HG03521 (cell line): Measurements from ENCODE around the gene KCNJ16.
"Not testable (repeated sequence)": the region's sequence is repeated elsewhere in the genome, so short reads cannot be mapped to it uniquely, and the experiment has no call there.

ENCODE experiments used
- ATAC-seq: cut with Tn5 transposase; IDR thresholded peaks from one replicate; pipeline ENCODE4 v1.9.1; 2021; ENCODE audit warnings: mild to moderate bottlenecking, moderate library complexity; ENCODE audit not compliant: unreplicated experiment

Gene KCNJ16

DNA sequence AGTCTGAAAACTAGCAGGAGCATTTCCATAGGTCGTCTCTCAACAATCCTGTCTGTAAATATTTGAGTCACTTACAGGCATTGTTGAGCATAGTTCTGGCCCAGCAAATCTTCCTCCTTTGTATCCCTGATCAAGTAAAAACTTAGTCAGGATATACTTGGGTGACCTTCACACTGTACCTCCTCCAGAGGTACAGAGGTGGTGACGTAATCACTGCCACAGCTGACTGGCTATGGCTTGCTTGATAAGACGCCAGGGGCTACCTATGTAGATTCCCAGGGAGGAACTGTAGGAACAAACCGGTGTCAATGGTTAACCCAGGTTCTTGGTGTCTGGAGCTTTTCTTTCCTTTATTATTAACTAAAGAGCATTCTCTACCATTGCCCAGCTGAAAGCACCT lies at the start of gene KCNJ16:
Gene KCNJ16, plus strand, starts transcription at position 270 of the 400 bp plus-strand sequence. CDS start 56,863 bp downstream, outside the sequence.
- ATAC-seq, result no peak

DNA sequence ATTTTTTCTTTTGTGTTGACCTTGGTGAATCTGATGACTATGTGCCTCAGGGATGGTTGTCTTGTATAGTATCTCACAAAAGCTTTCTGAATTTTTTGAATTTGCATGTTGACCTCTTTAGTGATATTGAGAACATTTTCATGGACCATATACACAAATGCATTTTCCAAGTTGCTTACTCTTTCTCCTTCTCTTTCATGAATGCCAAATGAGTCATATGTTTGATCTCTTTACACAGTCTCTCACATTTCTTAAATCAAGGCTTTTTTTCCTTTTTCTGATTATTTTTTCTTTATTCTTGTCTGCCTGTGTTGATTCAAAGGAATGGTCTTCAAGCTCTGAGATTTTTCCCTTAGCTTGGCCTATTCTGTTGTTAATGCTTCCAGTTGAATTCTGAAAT lies 46.6 kb upstream of the KCNJ16 start:
- no peak for ATAC-seq

DNA sequence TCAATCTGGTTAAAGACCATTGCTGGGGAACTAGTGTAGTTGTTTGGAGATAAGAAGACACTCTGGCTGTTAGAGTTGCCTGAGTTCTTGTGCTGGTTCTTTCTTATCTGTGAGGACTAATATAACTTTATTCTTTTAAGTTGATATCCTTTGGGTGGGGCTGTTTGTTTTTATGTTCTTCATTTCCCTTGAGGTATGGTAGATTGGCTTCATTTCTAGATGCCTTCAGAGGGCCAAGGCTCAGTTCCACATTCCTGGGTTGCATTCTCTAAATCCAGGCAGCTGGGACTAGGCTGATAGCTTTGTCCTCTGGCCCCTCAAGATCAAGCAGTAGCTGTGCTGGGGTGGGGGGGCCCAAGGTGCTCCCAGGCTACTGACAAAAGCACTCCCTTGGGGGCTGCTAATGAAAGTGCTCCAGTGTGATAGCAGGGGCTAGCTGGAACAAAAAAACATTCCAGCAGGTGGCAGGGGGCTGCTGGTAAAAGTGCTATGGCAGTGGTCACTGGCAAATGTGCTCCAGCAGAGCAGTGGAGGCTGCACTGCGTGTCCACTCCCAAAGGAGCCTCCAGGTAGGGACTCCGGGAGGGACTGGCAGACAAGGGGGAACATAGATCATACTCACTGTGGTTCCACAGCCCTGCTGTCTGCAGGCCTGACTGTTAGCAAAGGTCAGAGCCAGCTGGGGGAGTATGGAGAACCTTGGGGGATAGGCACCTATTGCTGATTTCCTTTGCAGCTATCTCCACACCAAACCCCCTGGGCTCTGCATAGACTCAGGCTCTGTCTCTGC lies 45.9 kb upstream of the KCNJ16 start:
- ATAC-seq, result no peak

DNA sequence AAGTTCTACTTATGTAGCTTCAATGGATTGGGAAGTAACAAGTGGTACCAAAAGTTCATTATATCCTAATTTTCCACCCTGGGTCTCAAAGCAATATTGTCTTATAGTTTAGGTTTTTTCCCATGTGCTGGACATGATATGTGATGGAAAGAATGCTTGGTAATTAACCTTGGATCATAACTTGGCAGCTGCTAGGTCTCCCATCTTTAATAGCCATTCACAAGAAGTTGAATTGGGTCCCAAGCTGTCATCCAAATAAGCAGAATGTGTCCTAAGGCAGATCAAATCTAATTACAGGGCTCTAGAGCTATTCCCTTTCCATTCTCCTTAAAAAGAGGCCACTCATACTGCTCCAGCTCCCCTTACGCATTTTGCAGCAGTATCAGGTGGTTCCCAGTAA lies 44.7 kb upstream of the KCNJ16 start:
- no peak for ATAC-seq

DNA sequence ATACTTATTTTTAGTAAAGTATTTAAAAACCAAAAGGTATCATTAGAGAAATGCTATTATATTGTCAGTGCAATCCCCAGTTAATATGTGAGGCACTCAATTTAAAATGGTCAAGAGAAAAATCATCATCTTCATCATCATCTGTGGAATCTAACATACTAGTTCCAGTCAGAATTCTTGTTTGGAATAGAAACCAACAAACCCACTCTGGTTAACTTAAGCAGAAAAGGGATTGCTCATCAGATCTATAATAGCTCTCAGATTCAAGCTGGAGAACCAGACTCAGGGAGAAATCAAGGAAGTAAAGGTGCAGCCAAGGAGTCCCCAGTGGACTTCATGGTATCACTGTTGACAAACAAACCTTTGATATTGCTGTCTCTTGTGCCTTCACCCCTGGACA lies 43.7 kb upstream of the KCNJ16 start:
- ATAC-seq, result no peak

DNA sequence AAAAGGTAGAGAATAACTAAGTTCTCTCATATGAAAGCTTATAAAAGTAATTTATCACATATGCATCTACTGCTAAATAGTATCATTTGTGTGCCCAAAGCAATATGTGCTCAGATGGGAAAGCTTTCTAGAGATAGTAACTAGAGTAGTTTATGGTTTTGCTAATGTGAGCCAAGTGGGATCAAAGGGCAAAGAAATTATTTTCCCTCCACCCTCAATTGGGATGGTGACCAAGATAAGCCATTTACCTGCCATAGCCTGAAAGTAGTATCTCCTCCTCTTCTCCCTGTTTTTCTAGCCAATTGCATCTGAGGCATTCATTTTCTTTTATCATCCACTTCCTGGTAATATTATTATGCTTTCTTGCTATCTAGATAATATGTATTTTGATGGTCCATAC lies 41.9 kb upstream of the KCNJ16 start:
- ATAC-seq, result no peak

DNA sequence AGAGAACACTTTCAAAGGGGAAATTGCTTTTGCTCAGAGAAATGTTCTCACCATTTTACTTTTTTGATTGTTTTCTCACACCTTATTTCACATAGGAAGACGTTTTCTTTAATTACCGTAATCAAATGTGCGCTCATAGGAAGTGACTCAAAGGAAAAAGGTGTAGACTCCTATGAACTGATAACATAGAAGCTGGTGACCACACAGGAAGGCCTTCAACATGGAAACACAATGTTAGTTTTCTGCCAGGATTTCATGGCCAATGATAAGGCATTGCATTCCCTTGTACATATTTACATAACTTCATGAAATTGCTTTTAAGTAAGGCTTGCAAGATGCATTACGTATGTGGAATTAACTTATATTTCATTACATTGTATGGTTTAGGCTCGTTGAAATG lies 40.9 kb upstream of the KCNJ16 start:
- no peak for ATAC-seq

DNA sequence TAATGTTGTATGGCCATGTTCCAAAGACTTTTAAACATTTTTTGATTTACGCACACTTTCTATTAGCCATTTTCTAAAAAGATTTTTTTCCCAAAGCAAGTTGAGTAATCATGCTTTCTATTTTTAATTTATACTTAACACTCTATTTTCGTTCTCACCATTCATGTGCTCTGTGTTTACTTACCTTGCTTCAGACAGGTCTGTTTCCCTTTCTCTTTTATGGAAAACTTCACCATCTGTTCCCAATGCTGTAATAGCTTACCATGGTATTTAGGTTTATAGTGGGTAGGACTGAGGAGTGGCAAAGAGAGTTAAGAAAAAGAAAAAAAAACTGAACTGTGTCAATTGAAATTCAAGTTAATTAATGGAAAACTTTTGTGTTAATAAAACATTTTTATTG lies 37.5 kb upstream of the KCNJ16 start:
- ATAC-seq, result no peak

DNA sequence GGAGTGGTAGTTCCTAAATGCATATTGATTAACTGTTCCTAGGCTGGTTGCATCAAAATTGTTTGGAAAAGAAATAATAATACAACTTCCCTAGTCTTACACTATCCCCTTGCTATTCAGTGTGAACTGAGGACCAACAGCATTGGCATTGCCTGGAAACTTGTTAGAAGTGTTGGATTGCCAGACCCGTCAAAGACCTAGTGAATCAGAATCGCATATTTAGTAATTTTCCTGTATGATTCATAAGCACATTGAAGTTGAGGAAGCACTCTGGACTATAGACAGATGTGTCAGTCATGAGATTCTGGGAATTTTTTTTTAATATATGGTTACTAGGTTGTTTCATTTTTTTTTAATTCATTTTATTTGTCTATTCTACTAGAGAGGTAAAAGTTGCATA lies 34.7 kb upstream of the KCNJ16 start:
- ATAC-seq, result no peak

DNA sequence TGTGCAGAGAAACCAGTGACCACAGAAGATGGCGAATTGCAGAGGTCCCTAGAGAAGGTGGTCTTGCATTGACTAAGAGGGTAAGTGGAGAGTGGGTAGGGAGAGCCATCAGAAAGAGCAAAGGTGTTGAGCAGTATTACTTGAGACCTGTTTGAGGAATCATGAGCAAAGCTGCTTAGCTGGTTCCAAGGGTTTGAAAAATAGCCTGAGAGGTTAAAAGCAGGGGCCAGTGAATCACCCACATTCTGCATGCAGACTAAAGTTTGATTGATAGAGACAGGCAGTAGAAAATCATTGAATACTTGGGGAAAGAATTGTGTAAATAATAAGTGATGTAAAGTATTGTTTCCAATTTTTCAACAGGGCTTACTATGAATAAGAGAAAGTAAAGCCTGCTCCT lies 34.0 kb upstream of the KCNJ16 start:
- ATAC-seq, result no peak

DNA sequence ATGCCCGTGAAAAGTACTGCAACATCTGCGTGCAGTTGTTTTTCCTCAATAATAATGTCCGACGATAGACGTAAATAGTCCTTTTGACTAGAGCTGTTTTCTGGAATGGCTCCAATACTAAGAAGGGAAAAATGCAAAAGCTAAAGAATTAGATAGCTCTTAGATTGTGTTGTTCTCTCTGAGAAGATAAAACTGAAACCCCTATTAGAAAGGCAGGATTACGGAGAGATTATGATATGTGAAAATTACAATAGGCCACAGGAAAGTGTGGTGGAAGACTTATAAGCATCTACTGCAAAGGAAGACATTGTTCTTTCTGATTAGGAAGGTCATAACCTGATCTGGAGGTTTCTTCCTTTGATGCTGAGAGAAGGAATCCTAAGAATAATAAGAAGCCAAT lies 33.5 kb upstream of the KCNJ16 start:
- no peak for ATAC-seq

DNA sequence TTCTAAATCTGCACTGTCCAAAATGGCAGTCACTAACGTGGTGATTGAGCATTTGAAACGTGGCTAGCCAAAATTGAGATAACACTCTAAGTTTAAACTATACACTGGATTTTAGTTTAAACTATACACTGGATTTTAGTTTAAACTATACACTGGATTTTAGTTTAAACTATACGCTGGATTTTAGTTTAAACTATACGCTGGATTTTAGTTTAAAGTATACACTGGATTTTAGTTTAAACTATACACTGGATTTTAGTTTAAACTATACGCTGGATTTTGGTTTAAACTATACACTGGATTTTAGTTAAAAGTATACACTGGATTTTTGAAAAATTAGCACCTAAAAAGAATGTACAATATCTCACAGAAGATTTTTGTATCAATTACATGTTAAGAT lies 29.2 kb upstream of the KCNJ16 start:
- ATAC-seq, result not testable (repeated sequence)

DNA sequence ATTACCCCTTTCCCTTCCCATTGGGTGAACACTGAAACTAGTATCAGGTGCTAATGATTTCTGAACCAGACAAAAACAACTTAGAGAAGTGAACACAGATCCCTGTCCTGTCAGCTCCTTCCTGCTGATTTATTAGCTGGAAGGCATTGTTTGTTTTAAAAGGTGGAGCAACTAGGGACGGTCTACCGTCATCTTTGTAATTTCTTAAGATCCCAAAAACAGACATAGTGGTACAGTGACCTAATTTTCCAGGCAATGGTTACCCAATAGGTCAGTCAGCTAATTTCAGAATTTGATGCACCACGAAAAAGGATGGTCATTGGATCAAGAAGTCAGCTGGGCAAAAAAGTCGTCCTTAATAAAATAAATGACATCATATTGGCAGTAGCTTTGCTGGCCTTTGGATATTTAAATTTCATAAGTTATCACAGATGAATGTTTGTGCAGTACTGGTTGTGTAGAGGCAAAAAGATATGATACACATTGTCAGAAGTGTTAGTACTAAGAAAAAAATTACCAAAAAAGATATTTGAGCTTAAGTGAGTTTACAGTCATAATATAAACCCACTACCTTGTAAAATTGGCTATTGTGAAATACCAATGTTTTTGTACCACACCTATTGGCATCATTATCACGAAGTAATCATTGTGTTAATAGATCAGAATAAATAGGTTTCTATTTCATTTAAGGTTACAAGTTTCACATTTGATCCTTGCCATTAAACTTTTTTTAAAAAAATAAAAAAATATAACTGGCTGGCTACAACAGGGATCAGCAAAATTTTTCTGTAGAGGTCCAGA lies 27.2 kb upstream of the KCNJ16 start:
- ATAC-seq, result no peak

DNA sequence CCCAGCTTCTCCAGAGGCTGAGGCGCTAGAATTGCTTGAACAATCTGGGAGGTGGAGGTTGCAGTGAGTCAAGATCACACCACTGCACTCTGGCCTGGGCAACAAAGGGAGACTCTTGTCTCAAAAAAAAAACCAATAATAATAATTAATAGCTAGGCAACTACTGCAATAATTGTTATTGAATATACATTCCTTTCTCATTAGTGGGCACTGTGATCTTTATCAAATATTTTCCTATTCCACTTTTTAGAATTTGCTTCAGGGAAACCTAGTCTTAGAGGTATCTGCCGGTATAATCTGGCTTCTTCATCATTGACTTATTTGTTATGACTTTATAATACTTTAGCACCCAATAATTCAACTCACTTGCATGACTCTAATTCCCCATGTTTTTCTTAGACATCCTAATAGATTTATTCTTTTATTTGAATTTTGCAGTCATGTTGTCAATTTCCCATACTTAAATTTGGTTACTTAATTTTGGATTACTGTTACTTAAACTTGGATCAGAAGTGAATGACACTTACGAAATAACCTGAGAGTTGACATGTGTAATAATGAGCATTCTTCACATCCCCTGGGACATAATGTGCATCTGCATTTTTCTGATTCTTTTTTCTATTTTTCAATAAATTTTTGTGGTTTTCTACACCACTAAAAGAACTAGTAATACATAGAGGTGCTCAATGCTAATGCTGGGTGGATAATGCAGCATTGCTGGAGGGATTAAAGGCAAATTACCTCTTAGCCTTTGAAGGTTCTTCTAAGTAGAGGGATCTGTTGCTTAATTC lies 25.0 kb upstream of the KCNJ16 start:
- ATAC-seq, result no peak

DNA sequence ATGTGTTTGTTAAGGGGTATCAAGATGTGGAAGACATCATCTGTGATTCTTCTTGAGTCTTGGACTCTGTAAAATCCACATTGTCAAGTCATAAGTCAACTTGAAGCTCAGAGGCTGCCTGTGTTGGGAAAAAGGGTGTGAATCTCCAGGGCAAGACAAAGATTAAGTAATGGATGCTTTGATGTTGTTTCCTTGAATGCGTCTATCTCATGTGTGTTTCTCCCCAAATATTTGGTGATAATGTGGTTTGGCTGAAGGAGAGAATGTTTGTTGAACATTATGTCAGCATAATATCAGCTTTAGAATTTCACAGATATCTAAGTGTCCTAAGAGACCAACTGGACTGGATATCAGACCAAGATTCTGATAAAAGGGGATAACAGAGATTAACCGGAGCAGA lies 24.1 kb upstream of the KCNJ16 start:
- ATAC-seq, result no peak

DNA sequence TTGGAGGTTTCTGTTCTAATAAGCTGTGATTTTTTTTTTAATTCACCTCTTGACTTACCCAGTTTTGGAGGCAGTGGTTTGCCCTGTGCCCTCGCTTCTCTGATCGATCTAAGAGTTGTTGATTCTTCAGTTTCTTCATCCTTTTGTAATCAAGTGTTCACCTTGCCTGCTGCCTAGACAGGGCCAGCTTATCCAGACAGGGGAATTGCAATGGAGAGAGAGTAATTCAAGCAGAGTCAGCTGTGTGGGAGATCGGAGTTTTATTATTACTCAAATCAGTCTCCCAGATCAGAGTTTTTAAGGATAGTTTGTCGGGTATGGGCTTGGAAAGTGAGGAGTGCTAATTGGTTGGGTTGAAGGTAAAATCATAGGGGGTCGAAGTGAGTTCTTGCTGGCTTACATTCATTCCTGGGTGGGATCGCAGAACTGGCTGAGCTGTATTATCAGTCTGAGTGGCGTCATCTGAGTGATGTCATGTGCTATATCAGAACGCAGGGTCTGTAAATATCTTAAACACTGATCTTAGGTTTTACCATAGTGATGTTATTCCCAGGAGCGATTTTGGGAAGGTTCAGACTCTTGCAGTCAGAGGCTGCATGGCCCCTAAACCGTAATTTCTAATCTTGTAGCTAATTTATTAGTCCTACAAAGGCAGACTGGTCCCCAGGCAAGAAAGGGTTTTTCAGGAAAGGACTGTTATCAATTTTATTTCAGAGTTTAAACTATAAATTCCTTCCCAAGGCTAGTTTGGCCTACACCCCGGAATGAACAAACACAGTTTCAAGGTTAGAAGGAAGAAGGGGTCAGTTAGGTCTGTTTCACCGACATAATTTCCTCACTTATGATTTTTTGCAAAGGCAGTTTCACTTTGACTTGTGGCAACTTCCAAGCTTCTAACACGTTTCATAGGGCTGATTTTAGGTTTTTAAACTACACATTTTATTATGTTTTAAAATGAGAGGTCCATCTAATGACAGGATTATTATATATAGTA lies 21.5 kb upstream of the KCNJ16 start:
- ATAC-seq, result no peak

DNA sequence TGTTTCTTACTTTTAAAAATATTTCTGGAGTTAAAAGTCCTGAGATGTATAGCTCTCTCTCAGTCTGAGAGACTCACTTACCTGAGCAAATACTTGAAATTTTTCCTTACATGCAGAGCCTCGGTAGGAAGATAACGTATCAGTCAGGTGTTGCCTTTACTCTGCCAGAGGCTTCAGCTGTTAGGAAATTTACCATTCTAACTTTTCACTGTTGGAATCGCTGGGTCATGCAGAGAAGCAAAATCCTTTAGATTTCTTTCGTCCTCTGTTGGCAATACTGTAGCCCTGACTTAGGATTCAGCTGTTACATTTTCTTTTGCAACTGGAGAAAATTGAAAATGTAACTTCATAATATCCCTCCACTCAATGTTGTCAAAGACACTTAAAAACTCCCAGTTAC lies 20.0 kb upstream of the KCNJ16 start:
- no peak for ATAC-seq

DNA sequence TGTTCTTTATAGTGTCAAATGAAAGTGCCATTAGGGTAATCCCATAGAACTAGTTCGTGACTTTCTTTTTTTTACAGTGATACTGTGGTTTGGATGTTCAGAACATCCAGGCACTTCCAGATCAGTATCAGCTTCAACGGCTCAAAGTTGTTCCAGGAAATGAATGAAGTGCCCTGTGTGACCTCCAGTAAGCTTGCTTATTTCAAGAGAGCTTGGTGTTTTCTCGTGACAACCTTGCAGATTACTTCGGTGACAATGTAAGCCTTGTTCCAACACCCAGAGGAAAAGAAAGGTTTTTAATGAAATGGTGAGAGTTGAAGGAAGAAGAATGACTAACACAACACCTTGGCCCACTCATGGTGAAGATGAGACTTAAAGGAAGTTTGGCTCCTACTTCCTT lies 16.0 kb upstream of the KCNJ16 start:
- ATAC-seq, result no peak

DNA sequence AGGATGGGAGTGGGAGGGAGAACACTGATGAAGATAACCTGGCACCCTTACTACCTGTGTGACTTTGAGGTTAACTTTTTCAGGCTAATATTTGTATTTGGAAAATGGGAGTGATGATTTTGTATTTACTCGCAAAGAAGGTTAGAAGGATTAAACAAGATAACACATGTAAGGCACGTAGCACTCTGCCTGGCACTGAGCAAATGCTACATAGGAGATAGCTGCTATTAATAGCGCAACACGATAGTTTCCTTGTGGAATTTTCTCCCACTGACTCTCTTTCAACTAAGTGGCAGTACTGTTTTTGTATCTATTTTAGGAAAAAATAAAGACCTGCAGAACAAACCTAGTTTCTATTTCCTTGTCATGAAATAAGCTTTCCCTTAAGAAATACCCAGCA lies 15.4 kb upstream of the KCNJ16 start:
- ATAC-seq, result no peak

DNA sequence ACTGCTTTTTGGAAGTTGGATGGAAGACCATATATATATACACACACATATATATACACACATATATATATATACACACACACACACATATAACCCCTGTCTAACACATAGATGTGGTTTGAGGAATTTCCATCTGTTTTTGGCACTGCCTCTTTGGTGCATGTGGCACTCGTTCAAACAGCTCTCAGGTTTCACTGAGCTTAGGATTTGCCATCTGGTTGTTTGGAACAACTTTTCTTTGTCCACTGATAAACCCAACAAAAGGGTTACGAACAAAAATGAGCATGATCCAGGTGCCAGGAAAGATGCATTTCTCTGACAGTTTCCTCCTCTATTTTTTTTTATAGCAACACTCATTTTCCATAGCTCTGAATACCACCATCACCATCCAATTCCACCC lies 14.6 kb upstream of the KCNJ16 start:
- ATAC-seq, result no peak
